Superior temporal gyrus (tissue), 1 donor: ENCODE measurements around the gene IFNG.
"Not testable (repeated sequence)": the region's sequence is repeated elsewhere in the genome, so short reads cannot be mapped to it uniquely, and the experiment has no call there.

Experiments
- DNase-seq: peaks from one replicate; pipeline ENCODE4 v3.0.0-alpha.2; 2016; ENCODE audit errors: extremely low spot score

Gene IFNG

DNA sequence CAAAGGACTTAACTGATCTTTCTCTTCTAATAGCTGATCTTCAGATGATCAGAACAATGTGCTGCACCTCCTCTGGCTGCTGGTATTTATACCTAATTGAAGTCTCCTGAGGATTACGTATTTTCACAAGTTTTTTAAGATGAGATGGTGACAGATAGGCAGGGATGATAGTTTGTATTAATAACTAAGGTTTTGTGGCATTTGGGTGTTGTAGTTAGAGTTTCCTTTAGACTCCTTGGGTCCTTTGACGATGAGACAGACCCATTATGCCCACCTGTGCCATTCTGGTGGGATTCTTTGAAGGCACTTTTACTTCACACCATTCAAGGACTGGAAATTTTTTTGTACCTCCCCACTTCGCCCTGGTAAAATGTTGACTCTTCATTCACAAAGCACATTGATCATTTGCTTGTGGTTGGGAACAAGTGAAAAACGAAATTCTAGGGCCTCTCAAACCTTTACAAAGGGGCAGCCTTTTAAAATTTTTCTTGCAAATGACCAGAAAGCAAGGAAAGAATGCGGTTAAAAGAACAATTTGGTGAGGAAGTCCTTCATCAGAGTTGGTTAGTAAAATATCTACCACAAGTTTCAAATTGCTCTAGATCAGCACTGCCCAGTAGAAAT, at the start of gene IFNG:
Gene IFNG, minus strand, starts transcription at position 60 of the 624 bp plus-strand sequence. CDS start 125 bp downstream, outside the sequence.
- DNase-seq: no peak

DNA sequence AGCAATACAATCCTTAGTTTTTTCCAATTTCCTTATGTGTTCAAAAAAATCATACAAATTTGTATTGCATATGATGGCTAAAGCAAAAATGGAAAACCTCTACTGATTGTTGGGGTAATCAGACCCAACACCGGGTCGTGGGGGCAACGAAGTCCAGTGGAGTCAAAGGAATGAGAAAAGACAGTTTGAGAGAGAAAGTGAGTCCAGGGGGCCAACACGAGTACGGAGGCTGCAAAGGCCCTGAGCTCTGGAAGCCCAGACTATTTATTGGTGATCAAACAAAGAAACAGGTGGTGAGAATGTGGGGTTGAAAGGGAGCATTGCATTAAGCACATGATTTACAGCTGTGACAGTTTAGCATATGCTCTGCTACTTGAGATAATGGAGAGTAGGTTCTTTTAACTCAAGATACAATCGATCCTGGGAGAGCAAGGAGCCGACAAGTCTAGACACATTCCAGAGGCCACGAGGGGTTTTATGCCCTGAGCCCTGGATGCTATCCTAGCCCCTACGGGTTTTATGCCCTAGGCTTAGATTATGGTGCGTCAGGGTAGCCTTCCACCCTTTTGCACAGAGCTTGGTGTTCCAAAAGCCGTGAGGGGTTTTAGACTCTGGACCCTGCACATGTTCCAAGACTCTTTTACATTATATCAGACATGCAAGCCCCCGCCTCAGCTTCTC, 49.6 kb upstream of the IFNG start:
- not testable (repeated sequence) for DNase-seq

DNA sequence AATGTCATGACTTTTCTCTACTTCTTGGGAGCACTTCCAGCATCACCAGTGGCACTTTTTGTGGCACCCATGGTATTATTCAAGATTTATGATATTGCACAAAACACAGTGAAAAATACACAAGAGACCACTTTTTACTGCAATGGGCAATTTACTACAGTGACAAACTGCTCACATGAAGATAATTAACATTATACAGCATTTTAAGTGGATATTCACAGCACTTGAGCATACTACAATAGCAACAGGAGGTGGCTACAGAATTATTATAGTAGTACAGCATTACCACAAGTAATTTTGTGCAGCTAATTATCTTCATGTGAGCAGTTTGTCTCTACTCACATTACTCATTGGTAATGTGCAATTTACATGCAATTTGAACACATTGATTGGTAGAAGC, 47.7 kb upstream of the IFNG start:
- no peak for DNase-seq

DNA sequence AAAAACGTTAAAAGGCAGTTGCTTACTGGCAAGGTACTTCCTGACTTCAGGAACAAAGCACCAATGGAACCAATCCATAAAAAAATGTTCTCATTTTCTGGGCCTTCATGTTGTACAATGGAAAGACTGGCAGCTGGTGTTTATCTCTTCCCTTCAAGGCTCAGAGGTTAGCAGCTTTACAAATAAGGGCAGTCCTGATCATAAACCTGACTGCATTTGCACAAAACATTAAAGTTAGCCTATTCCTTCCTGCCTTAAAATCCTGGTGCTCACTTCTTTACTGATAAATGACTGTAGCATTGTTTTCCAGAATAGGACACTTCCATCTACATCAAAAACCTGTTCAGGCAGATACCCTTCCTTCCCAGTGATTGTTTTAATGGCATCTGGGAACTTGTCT, 46.9 kb upstream of the IFNG start:
- no peak for DNase-seq

DNA sequence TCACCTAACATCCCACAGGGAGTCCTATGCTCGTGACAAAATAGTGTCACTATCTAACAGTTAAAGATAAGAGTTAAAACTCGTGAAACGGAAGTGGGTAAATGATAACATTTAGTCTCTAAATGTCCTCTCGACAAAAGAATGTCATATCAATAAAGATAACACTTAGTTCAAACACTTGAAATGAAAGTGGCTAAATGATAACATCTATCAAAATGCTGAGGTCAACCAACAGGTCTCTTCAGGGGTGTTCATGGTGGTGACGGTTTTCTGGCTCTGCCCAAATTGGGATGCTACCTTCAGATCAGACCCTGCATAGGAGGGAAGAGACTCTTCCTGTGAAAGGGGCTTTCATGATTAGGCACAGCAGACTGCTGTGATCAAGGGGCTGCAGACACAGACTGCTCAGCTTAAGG, 43.9 kb upstream of the IFNG start:
- DNase-seq: no peak

DNA sequence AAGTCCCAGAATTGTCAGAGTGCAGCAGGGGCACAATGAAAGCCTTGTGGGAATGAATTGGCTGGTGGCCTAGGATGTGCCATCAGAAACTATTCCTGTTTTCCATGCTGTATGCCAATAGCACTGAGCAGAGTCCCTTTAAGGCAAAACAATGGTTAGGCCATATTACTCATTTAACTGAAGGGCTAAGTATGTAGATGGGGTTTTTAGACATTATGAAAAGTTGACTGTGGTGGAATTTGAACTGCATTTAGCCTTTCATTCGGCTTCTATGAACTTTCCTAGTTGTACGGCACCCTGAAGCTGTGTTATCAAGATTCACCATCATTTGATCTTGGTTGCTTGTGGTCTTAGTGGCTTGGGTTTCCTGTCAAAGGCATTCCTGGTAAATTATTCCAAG, 41.3 kb upstream of the IFNG start:
- DNase-seq: no peak

DNA sequence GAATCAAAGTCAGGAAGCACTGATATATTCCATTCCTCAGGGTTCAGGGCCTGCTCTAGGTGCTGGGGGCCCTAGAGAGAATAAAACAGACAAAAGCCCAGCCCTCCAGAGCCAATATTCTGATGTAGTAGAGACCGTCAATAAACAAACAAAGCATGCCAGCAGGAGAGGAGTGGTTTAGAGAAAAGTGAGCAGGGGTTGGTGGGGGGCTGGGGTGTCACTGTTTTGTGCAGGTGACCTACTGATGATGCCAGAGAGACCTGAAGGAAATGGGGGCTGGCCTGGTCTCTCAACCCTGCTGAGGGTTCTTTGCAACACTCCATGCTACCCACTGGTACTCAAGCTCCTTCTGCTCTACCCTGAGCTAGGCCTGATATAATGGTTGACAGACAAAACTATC, 39.6 kb upstream of the IFNG start:
- DNase-seq: no peak

DNA sequence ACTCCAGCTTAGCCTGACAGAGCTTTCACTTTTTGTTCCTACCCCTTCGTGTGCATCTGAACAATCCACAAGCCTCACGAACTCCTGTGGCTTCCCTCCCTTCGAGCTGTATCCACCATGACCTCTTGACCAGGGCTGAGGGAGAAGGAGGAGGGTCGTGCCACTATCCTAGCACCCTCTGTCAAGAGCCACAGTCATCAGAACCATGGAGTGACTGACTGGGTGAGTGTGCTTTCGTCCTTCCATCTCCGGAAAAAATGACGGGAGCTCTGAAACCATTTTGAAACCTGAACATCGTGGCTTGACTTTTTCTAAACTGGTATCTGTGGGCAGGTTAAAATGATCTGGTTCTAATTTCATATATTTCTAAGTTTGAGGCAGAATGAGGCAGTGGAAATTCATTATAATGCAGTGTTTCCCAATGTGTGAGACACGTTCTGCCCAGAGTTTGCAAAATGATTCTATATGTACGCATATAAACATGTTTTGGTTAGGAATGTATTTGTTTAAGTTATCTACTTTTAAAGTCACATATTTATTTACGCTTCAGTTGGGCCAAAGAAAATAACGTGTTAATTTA, 39.1 kb upstream of the IFNG start:
- no peak for DNase-seq

DNA sequence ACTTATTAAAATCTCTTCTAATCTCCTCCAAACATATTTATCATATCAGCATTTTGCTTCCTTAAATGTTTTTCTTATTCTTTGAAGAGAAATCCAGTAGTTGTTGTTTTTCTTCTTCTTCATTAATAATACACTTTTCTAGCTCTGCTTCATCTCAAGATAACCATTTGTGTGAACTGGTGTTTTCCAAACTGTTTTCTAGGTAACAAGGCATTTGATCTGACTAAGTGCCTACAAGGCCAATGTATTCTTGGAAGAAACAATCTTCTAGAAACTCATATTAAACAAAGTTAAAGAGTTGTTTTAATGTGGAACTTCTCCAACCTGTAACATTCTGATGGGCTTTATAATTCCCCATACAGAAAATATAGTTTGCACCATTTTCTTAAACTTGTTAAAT, 30.8 kb upstream of the IFNG start:
- DNase-seq: no peak

DNA sequence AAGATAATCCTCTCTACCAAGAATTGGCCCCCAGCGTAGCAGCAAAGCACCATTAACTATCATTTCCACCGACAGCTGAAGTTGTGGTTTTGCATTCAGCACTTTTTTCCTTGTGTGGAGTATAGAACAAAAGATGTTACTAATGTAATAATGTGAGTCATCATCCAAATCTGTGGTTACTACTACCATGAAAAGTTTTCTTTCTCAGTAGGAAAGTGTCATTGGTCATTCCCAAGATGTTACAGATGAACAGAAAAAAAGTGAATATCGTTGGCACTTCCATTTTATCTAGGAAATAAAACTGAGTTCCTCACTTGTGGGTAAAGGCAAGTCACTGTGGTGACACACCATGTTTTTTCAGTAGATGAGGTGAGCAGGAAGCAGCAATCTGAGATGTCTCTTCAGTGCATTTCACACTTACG, 30.3 kb upstream of the IFNG start:
- no peak for DNase-seq

DNA sequence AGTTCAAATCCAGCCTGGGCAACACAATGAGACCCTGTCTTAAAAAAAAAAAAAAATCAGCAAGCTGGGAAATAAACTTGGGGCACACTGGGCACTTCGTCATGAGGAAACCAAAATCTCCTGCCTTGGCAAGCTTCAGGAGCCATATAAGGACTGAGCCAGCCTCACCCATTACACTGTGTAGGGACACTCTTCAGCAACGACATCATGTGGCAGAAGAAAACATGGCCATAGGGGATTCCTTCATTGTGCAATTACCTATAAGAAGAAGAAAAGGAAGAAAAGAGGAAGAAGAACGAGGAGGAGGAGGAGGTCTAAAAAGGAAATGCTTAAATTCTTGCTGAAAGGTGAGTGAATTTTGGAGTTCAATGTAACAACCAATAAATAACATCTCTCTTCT, 26.1 kb upstream of the IFNG start:
- DNase-seq: no peak

DNA sequence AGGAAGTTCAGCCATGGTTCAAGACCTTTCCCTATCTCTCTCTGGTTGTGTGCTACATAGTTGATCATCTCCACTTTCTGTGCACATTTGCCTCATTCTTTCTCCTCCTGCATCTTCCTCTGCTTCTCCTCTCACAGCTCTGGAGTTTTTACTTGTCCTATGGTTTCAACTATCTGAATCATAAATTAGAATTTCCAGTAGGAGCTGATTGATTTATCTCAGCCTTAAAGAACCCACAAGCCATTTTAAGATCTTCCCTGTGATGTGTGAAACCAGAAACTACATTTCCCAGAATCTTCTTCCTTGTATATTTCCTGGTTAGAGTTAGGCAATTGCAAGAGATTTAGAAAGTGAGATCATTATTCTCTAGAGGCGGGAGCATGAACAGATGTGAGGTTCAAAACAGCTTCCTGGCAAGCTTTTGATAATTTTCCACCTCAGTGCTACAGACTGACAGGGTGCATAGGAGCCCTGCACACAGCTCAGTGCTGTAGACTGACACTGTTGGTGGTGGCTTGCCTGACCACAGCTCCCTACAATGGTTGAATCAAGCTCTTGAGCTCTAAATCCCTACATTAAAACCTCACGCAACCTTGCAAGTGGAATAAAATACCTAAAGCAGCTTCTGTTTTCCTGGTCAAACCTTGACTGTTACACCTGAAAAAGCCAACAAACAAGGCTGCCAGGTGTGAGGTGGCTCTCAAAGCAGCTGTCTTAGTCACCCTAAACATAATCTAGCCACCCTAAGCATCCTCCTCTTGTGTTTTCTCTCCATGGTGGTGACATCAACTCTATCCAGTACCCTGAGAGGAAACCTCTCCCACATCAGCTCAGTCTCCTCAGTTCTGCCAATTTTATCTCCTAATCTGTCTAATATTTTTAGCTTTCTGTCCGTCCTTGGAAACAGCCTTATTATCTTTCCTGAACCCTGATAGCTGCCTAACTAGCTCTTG, 21.5 kb upstream of the IFNG start:
- no peak for DNase-seq

DNA sequence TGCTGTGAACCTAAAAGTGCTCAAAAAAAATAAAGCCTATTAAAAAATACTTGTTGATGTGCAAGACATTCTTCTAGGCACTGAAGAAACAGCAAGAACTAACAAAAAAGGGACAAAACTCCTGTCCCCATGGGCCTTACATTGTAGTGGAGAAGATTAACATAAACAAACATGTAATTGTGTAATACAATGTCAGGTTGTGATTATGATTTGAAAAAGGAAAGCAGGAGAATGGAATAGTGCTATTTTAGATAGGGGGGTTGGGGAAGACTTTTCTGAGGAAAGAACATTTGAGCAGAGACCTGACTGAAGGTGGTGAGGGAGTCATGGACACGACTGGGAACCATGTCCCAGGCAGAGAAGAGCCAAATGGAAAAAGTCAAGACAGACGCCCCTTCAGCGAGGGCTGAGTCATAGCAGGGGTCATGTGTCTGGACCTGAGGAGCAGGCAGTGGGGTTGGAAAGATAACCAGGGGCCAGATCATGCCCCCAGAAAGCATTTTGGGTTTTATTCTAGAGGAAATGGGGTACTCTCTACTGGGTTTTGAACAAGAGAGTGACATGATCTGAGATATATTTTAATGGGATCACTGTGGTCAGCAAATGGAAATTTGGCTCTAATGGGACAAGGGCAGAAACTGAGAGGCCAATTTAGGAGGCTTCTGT, 19.4 kb upstream of the IFNG start:
- no peak for DNase-seq

DNA sequence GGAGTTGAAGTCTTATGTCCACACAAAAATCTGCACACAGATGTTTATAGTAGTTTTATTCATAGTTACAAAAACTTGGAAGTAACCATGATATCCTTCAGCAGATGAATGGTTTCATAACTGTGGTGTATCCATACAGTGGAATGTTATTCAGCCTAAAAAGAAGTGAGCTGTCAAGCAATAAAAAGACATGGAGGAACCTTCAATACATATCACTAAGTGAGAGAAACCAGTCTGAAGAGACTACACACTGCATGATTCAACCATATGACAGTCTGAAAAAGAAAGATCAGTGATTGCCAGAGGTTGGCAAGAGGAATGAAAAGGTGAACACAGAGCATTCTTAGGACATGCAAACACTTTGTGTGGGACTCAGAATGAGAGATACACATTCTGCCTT, 18.6 kb upstream of the IFNG start:
- no peak for DNase-seq

DNA sequence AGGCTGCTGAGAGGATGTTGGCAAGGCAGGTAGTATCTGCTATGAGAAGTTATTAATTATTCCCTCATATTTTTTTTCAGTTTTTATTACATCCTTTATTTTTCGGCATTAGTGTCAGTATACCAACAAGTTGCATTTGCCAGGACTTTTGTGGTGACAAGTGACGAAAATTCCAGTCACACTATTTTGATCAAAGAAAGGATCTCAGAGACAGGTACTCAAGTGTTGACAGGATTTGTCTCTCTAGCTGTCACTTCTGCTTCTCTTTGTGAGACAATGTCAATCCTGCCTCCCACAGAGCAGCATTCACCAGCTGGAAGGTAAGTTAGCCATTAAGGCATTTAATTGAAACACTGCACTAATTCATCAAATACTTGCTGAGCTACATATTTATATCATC, 18.0 kb upstream of the IFNG start:
- DNase-seq: no peak

DNA sequence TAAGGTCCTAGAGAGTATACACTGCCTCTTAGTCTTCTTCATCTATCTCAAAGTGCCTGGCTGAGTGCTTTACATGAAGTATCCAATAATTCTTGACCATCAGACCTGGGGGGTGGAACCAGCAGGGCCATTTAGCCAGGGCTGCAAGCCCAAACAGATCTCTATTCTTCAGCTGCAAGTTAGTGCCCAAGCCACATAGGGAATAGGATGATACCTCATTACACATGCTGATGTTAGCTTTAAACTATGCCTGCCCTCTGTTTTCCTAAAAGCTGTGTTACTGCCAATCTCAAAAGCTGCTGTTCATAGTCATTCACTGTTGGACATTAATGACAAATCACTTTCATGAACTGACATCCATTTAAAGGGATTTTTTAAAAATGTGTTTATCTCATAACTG, 16.7 kb upstream of the IFNG start:
- no peak for DNase-seq

DNA sequence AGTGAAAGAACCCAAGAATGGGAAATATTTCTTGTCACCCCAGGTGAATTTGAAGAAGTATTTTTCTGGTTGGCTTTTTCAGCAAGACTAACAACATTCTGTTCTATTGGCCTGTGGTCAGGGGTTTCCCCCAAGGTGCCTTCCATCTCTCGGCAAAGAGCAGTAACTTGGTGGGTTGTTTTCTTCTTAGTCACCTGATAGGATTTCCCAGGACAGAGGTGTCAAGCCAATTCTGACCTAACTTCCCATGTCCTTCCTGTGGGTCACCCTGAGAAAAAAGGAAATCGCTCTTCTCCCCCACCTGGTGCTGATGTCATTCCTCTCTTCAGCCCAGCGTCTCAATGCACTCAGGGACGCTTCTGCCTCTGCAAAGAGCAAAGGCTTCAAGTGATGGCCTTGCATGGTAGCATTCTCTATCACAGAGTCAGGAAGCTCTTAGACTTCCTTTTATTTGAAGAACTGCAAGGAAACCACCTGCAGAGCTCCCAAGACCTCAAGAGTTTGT, 16.1 kb upstream of the IFNG start:
- no peak for DNase-seq

DNA sequence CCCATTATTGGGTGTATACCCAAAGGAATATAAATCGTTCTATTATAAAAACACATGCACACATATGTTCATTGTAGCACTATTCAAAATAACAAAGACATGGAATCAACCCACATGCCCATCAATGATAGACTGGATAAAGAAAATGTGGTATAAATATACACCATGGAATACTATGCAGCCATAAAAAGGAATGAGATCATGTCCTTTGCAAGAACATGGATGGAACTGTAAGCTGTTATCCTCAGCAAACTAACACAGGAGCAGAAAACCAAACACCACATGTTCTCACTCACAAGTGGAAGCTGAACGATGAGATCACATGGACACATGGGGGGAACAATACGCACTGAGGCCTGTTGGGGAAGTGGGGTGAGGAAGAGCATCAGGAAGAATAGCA, 15.2 kb upstream of the IFNG start:
- DNase-seq: not testable (repeated sequence)

DNA sequence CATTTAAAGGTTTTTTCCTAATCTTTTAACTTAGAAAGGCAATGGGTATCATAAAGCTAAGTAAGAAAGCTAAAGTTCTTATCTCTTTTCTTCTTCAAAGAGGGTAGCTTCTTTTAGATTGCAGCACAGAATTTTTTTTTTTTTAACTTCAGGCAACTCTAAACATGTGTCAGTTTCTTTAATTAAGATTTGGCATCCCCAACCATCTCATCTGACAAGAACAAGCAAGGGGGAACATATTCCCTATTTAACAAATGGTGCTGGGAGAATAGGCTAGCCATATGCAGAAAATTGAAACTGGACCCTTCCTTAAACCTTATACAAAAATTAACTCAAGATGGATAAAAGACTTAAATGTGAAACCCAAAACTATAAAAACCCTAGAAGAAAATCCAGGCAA, 14.3 kb upstream of the IFNG start:
- no peak for DNase-seq

DNA sequence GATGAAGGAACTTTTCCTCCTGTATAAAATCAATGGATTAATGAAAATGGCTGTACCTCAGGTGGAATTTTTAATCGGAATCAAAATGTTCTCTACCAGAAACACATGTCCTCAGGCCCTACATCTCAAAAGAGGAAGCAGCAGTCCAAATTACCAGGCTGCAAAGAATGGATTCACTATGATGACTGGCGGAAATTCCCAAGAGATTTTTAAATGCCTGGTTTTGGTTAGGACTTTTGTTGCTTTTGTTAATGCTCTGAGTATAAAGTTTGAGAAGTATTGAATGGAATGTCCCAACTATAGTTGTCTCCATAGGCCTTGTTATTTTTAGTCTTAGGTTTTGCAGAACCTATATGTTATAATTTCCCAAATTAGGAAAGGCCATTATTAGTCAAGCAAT, 11.2 kb upstream of the IFNG start:
- DNase-seq: no peak

DNA sequence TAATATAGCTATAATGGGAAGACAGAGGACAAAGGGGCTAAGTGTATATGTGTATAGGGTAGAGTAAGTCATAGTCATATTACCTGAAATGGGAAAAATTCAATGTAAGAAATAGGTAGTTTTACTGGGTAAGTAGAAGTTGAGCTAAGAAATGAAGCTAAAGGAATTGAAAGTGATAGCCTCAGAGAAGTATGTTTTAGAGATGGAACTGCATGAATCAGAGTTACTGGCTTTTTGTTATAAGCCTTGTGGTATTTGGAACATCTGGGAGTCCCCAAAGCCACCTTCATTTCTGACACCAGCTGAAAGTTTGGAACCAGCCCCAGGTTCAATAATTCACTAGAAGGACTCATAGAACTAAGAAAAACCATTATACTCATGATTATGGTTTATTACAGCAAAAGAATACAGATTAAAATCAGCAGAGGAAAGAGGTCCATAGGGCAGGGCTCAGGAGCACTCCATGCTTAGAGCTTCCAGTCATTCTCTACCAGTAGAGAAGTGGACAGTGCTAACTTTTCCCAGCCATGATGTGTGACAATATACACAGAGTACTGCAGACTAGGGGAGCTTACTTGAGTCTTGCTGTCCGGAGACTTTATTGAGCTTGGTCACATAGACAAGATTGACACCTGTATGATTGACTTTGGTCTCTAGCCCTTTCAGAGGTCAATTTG, 9.8 kb upstream of the IFNG start:
- DNase-seq: no peak
